DOHH2 (cell line): ENCODE results near the gene GPRC5B.

Experiments used
- H3F3A ChIP-seq: fragments of 200-600 bp; sonication (generic), shearing (Covaris generic); 2 replicates; pipeline ENCODE4 v1.6.0; 2016; ENCODE audit warnings: antibody characterized with exemption, mild to moderate bottlenecking; ENCODE audit not compliant: control insufficient read depth, insufficient read depth
- H3K27ac ChIP-seq: fragments of 200-600 bp; sonication (generic); 2 replicates; pipeline ENCODE4 v1.5.1; 2014; ENCODE audit warnings: low read depth, mild to moderate bottlenecking, low read length, moderate library complexity
- H3K27me3 ChIP-seq: fragments of 200-600 bp; sonication (generic); 2 replicates; pipeline ENCODE4 v1.6.1; 2014; ENCODE audit warnings: mild to moderate bottlenecking, low read length, mixed read lengths; ENCODE audit not compliant: control insufficient read depth
- H3K36me3 ChIP-seq: fragments of 200-600 bp; sonication (generic); 2 replicates; pipeline ENCODE4 v1.6.1; 2014; ENCODE audit warnings: mild to moderate bottlenecking, low read length, moderate library complexity, mixed read lengths; ENCODE audit not compliant: control insufficient read depth
- H3K4me1 ChIP-seq: fragments of 200-600 bp; sonication (generic); 2 replicates; pipeline ENCODE4 v1.6.1; 2014; ENCODE audit warnings: mild to moderate bottlenecking, low read length, mixed read lengths; ENCODE audit not compliant: control insufficient read depth
- H3K4me2 ChIP-seq: fragments of 200-600 bp; sonication (generic); 2 replicates; pipeline ENCODE4 v1.6.0; 2014; ENCODE audit warnings: mild to moderate bottlenecking, low read length, moderate library complexity
- H3K4me3 ChIP-seq: fragments of 200-600 bp; sonication (generic); 2 replicates; pipeline ENCODE4 v1.5.1; 2014; ENCODE audit warnings: mild to moderate bottlenecking, low read length, mixed read lengths
- H3K79me2 ChIP-seq: fragments of 200-600 bp; sonication (generic); 2 replicates; pipeline ENCODE4 v1.6.1; 2014; ENCODE audit warnings: mild to moderate bottlenecking, low read length, mixed read lengths; ENCODE audit not compliant: control insufficient read depth
- H3K9me2 ChIP-seq: fragments of 200-600 bp; sonication (generic); replicated peaks from 2 replicates; pipeline ENCODE4 v1.6.1; 2014; ENCODE audit warnings: mild to moderate bottlenecking, low read length, mixed read lengths; ENCODE audit not compliant: control insufficient read depth
- H3K9me3 ChIP-seq: fragments of 200-600 bp; sonication (generic); 2 replicates; pipeline ENCODE4 v1.6.1; 2014; ENCODE audit warnings: antibody characterized with exemption, low read length, mixed read lengths; ENCODE audit not compliant: control insufficient read depth, insufficient read depth
- H4K20me1 ChIP-seq: fragments of 200-600 bp; sonication (generic); 2 replicates; pipeline ENCODE4 v1.6.0; 2014; ENCODE audit warnings: low read depth, mild to moderate bottlenecking, antibody characterized with exemption, low read length, moderate library complexity; ENCODE audit not compliant: control insufficient read depth, insufficient read depth
- EZH2phosphoT487 ChIP-seq: fragments of 200-600 bp; sonication (generic); IDR thresholded peaks from 2 replicates; pipeline ENCODE4 v1.6.1; 2017; ENCODE audit warnings: borderline replicate concordance, mild to moderate bottlenecking, antibody characterized with exemption, low read length, moderate library complexity, mixed read lengths
- TF ChIP-seq, protein P1 (sequence below): fragments of 200-600 bp; sonication (generic); IDR thresholded peaks from one replicate; pipeline ENCODE4 v1.5.1; 2014; ENCODE audit warnings: antibody characterized with exemption, mild to moderate bottlenecking, low read depth, low read length; ENCODE audit not compliant: poor library complexity, severe bottlenecking

GPRC5B gene

DNA sequence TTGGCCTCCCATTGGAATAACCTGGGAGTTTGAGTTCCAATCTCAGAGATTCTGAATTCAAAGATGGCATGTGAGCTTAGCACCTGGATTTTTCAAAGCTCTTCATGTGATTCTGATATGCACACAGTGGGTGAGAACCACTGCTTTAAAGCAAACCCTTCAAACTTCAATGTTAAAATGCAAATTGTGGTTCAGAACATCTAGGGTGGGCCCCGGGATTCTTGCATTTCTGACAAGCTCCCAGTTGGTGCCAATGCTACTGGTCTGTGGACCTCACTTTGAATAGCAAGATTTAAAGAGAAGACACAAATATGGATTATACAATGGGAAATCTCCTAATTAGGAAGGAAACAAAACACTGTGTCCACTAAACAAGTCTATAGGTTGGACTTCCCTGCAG is 43.8 kb upstream of the GPRC5B start:
- H3K9me2 ChIP-seq, result no peaks in the 10 kb centered on the region
- H3K79me2 ChIP-seq, result no peaks in the 10 kb centered on the region
- H3K9me3 ChIP-seq, result no peaks in the 10 kb centered on the region
- H3K4me3 ChIP-seq, result no peak overlapping the region
- H3F3A ChIP-seq, result no peaks in the 10 kb centered on the region
- H3K4me1 ChIP-seq, result no peaks in the 10 kb centered on the region
- H3K36me3 ChIP-seq, result no peaks in the 10 kb centered on the region
- no peaks in the 10 kb centered on the region for H4K20me1 ChIP-seq
- H3K4me2 ChIP-seq, result no peak overlapping the region
- no peaks in the 10 kb centered on the region for H3K27me3 ChIP-seq
- H3K27ac ChIP-seq, result no peak overlapping the region
- TF ChIP-seq, protein P1, sequence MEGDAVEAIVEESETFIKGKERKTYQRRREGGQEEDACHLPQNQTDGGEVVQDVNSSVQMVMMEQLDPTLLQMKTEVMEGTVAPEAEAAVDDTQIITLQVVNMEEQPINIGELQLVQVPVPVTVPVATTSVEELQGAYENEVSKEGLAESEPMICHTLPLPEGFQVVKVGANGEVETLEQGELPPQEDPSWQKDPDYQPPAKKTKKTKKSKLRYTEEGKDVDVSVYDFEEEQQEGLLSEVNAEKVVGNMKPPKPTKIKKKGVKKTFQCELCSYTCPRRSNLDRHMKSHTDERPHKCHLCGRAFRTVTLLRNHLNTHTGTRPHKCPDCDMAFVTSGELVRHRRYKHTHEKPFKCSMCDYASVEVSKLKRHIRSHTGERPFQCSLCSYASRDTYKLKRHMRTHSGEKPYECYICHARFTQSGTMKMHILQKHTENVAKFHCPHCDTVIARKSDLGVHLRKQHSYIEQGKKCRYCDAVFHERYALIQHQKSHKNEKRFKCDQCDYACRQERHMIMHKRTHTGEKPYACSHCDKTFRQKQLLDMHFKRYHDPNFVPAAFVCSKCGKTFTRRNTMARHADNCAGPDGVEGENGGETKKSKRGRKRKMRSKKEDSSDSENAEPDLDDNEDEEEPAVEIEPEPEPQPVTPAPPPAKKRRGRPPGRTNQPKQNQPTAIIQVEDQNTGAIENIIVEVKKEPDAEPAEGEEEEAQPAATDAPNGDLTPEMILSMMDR, result no peak
- no peak for TF ChIP-seq EZH2phosphoT487

DNA sequence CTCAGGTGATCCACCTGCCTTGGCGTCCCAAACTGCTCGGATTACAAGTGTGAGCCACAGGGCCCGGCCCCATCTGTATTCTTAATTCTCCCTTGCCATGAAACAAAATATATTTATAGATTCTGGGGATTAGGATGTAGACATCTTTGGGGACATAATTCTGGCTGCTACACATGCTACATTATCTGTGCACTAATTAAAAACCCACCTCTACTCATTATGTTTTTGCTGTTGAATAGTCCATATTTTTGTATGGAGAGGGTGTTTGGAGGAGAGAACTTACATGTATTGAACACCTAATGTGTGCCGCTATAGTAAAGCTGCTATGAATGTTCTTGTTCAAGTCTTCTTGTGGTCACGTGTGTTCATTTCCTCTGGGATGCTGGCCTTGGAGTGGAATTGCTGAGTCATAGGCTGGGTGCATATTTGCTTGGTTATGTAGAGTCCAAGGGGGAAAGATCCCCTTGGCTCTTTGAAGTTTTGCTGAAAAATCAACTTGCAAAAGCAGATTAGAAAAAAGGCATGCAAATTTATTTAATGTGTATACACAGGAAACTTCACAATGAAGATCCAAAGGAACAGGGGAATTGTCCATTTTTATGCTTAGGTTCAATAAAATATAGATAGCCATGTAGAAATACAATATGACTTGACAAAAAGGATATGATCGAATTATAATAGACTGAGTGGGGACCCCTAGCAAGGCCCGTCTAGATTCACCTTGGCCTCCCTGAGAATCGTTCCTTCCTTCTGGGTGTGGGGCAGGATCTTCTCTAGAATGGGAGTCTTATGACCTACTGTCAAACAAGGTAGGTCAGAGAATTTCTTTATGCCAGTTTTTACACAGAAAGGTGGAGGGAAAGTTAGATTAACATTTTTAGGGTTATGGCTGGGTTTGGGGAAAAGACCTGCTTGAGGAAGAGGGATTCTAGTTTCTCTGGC is 42.1 kb upstream of the GPRC5B start:
- Histone ChIP-seq H3K36me3 (no peaks in the 10 kb centered on the region), H3K9me3 (no peaks in the 10 kb centered on the region), H3K4me2 (no peak overlapping the region), H3K4me1 (no peaks in the 10 kb centered on the region), H3F3A (no peaks in the 10 kb centered on the region), H3K4me3 (no peak overlapping the region), H4K20me1 (no peaks in the 10 kb centered on the region), H3K27me3 (no peaks in the 10 kb centered on the region), H3K27ac (no peak overlapping the region), H3K9me2 (no peaks in the 10 kb centered on the region), H3K79me2 (no peaks in the 10 kb centered on the region)
- TF ChIP-seq, protein P1, result no peak
- no peak for TF ChIP-seq EZH2phosphoT487

DNA sequence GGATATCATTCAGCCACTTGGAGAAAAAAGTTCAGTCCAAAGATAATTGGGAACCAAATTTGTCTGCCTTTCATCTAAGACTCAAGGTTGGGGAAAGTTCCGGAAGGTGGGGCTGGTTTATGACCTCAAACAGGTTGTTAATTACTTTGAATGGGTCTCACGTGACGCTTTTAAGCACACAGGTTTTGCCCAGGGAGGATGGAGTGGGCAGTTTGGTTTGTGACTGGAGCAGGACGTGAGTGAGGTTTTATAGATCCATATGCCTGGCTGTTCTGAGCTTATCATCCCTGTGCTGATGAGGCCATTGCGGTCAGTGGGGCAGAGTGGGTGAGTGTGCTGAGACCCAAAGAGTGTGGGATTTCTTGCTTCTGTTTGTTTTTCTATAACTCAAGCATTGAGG is 38.7 kb upstream of the GPRC5B start:
- Histone ChIP-seq H3K4me3 (no peak overlapping the region), H3K4me1 (no peaks in the 10 kb centered on the region), H3K9me3 (no peaks in the 10 kb centered on the region), H3K27ac (no peak overlapping the region), H4K20me1 (no peaks in the 10 kb centered on the region), H3K27me3 (no peaks in the 10 kb centered on the region), H3K79me2 (no peaks in the 10 kb centered on the region), H3F3A (no peaks in the 10 kb centered on the region), H3K36me3 (no peaks in the 10 kb centered on the region), H3K4me2 (no peak overlapping the region), H3K9me2 (no peaks in the 10 kb centered on the region)
- TF ChIP-seq, protein P1, result no peak
- no peak for TF ChIP-seq EZH2phosphoT487
